H1 (cell line): ENCODE results near the gene CXCL1. TPM values are rescaled to one million over a fixed set of nuclear protein-coding genes. Genes with fewer than 3 reads are reported as not detected.

ENCODE experiments used
- CTCF ChIA-PET: fragments of 300-600 bp; sonication (Branson Sonifier 250); formaldehyde crosslinking; loops from one replicate; lab custom pipeline; 2021; ENCODE audit not compliant: partially characterized antibody; lab: Charles Lee
- POLR2A ChIA-PET: fragments of 300-600 bp; sonication (Branson Sonifier 250); formaldehyde crosslinking; loops from one replicate; lab custom pipeline; 2021; ENCODE audit warnings: inconsistent platforms; ENCODE audit not compliant: partially characterized antibody; lab: Charles Lee
- DNase-seq, 2 experiments: peaks; one replicate each; pipeline versions ENCODE4 v3.0.0 to v3.0.0-alpha.2; 2010 to 2022; ENCODE audit warnings: low spot score in 2 of 2, low read depth in 1 of 2, mixed read lengths in 1 of 2
- FAIRE-seq: peaks from 2 replicates; lab custom pipeline; 2011; peaks lifted over from hg19 to GRCh38; lab: Jason Lieb, UNC
- H2AFZ ChIP-seq: 2 replicates; pipeline ENCODE4 v1.8.1; 2012; ENCODE audit warnings: low read length, inconsistent platforms
- H2AK5ac ChIP-seq: 2 replicates; pipeline ENCODE4 v1.6.1; 2013; ENCODE audit warnings: low read depth, low read length
- H2BK120ac ChIP-seq: replicated peaks from 2 replicates; pipeline ENCODE3; 2013; ENCODE audit warnings: low read depth, low read length, inconsistent platforms
- H2BK12ac ChIP-seq: 2 replicates; pipeline ENCODE4 v1.6.1; 2013; ENCODE audit warnings: low read depth, low read length
- H2BK15ac ChIP-seq: 2 replicates; pipeline ENCODE4 v1.6.1; 2013; ENCODE audit warnings: low read length
- H2BK20ac ChIP-seq: 2 replicates; pipeline ENCODE4 v1.6.1; 2013; ENCODE audit warnings: low read length
- H2BK5ac ChIP-seq: 2 replicates; pipeline ENCODE4 v1.6.1; 2013; ENCODE audit warnings: low read depth, low read length
- H3K14ac ChIP-seq: 2 replicates; pipeline ENCODE4 v1.6.1; 2013; ENCODE audit warnings: inconsistent platforms; ENCODE audit not compliant: insufficient read length
- H3K18ac ChIP-seq: 2 replicates; pipeline ENCODE4 v1.6.1; 2013; ENCODE audit warnings: low read length; ENCODE audit errors: extremely low read depth
- H3K23ac ChIP-seq: 2 replicates; pipeline ENCODE4 v1.6.1; 2013; ENCODE audit warnings: inconsistent platforms; ENCODE audit not compliant: insufficient read length
- H3K23me2 ChIP-seq: 2 replicates; pipeline ENCODE4 v1.6.1; 2013; ENCODE audit warnings: low read depth, low read length
- H3K27ac ChIP-seq: 2 replicates; pipeline ENCODE4 v1.6.1; 2011; ENCODE audit warnings: low read depth, low read length, inconsistent platforms
- H3K27me3 ChIP-seq, 4 experiments: replicated peaks in 1 of 4; 1 replicate in 1 of 4; 2 replicates in 3 of 4; pipeline versions ENCODE4 v1.6.1 to v1.8.1; 2011 to 2013; ENCODE audit warnings: low read length in 3 of 4, mild to moderate bottlenecking in 3 of 4, inconsistent platforms in 2 of 4, mixed read lengths in 2 of 4, moderate library complexity in 1 of 4; ENCODE audit not compliant: control insufficient read depth in 3 of 4, insufficient read depth in 3 of 4; ENCODE audit errors: extremely low read depth in 1 of 4
- H3K36me3 ChIP-seq, 4 experiments: 2 replicates each; pipeline versions ENCODE4 v1.6.1 to v1.8.1; 2011 to 2013; ENCODE audit warnings: mild to moderate bottlenecking in 4 of 4, low read length in 3 of 4, moderate library complexity in 2 of 4, control low read depth in 1 of 4, inconsistent platforms in 1 of 4; ENCODE audit not compliant: insufficient read depth in 4 of 4, control insufficient read depth in 2 of 4
- H3K4ac ChIP-seq: replicated peaks from 2 replicates; pipeline ENCODE3; 2013; ENCODE audit warnings: low read length, low read depth, mixed read lengths, inconsistent platforms; ENCODE audit not compliant: insufficient read length
- H3K4me1 ChIP-seq, 4 experiments: replicated peaks in 1 of 4; 1 replicate in 1 of 4; 2 replicates in 3 of 4; pipeline versions ENCODE4 v1.6.1 to v1.8.1; 2011 to 2013; ENCODE audit warnings: low read length in 3 of 4, inconsistent platforms in 2 of 4, mixed read lengths in 1 of 4; ENCODE audit not compliant: insufficient read depth in 4 of 4, control insufficient read depth in 3 of 4
- H3K4me2 ChIP-seq, 2 experiments: 2 replicates each; pipeline versions ENCODE4 v1.6.1 to v1.8.1; 2011 to 2013; ENCODE audit warnings: low read depth in 2 of 2, low read length in 2 of 2, control low read depth in 1 of 2, inconsistent platforms in 1 of 2, mild to moderate bottlenecking in 1 of 2; ENCODE audit not compliant: insufficient read depth in 1 of 2
- H3K4me3 ChIP-seq, 4 experiments: fragments of 200-600, 300-600 bp in 1 of 4; sonication (generic), shearing (Covaris generic), sonication (Bioruptor Twin) in 1 of 4; 2 replicates each; pipeline versions ENCODE4 v1.5.1 to v1.8.1; 2011 to 2016; ENCODE audit warnings: low read length in 4 of 4, low read depth in 3 of 4, control low read depth in 2 of 4, inconsistent platforms in 2 of 4, mild to moderate bottlenecking in 2 of 4, mixed read lengths in 1 of 4, moderate library complexity in 1 of 4; ENCODE audit not compliant: insufficient read depth in 2 of 4; ENCODE audit errors: extremely low read depth in 1 of 4
- H3K56ac ChIP-seq: replicated peaks from 2 replicates; pipeline ENCODE3; 2013; ENCODE audit warnings: low read depth, mild to moderate bottlenecking, mixed read lengths, low read length, inconsistent platforms; ENCODE audit not compliant: insufficient read length
- H3K79me1 ChIP-seq: 2 replicates; pipeline ENCODE4 v1.6.1; 2013; ENCODE audit warnings: low read depth, low read length, control low read depth
- H3K79me2 ChIP-seq, 2 experiments: 2 replicates each; pipeline versions ENCODE4 v1.6.1 to v1.8.1; 2012 to 2013; ENCODE audit warnings: low read length in 2 of 2, mild to moderate bottlenecking in 2 of 2, inconsistent platforms in 1 of 2; ENCODE audit not compliant: insufficient read depth in 2 of 2, control insufficient read depth in 1 of 2
- H3K9ac ChIP-seq, 4 experiments: replicated peaks in 1 of 4; 1 replicate in 1 of 4; 2 replicates in 3 of 4; pipeline versions ENCODE4 v1.6.1 to v1.8.1; 2011 to 2013; ENCODE audit warnings: low read depth in 3 of 4, low read length in 3 of 4, control low read depth in 2 of 4, mild to moderate bottlenecking in 2 of 4, moderate library complexity in 2 of 4, inconsistent platforms in 1 of 4; ENCODE audit errors: extremely low read depth in 1 of 4
- H3K9me3 ChIP-seq, 2 experiments: 2 replicates each; pipeline versions ENCODE4 v1.6.1 to v1.8.1; 2012 to 2013; ENCODE audit warnings: mild to moderate bottlenecking in 2 of 2, moderate library complexity in 2 of 2, control low read depth in 1 of 2, inconsistent platforms in 1 of 2, low read depth in 1 of 2, low read length in 1 of 2, mixed read lengths in 1 of 2; ENCODE audit not compliant: insufficient read depth in 2 of 2
- H4K20me1 ChIP-seq, 2 experiments: replicated peaks in 1 of 2; 2 replicates each; pipeline versions ENCODE3 to v1.8.1; 2011 to 2013; ENCODE audit warnings: inconsistent platforms in 2 of 2, low read length in 2 of 2, mild to moderate bottlenecking in 1 of 2; ENCODE audit not compliant: insufficient read depth in 2 of 2, control insufficient read depth in 1 of 2
- H4K5ac ChIP-seq: 2 replicates; pipeline ENCODE4 v1.6.1; 2013; ENCODE audit warnings: low read length, low read depth, mixed read lengths, inconsistent platforms; ENCODE audit not compliant: insufficient read length
- H4K8ac ChIP-seq: 2 replicates; pipeline ENCODE4 v1.8.0; 2013; ENCODE audit warnings: mild to moderate bottlenecking, moderate library complexity, low read length, inconsistent platforms; ENCODE audit not compliant: insufficient read depth; ENCODE audit errors: extremely low read depth
- H4K91ac ChIP-seq: replicated peaks from 2 replicates; pipeline ENCODE3; 2013; ENCODE audit warnings: low read length, mixed read lengths, inconsistent platforms; ENCODE audit not compliant: insufficient read length
- POU5F1 ChIP-seq: IDR thresholded peaks from 2 replicates; pipeline ENCODE4 v1.6.1; 2011; ENCODE audit warnings: low read depth, mild to moderate bottlenecking, low read length, moderate library complexity
- WGBS, 2 experiments: shearing (Covaris generic) in 1 of 2; methylation state at CpG; one replicate each; pipeline versions ENCODE4 v1.1.6 to v1.1.7; 2013 to 2015; ENCODE audit warnings: low lambda C conversion rate in 2 of 2, mixed read lengths in 2 of 2, inconsistent platforms in 1 of 2, low coverage in 1 of 2, missing lambda C conversion rate in 1 of 2; ENCODE audit not compliant: insufficient replicate concordance in 2 of 2, insufficient coverage in 1 of 2, insufficient read length in 1 of 2; ENCODE audit errors: extremely low coverage in 1 of 2, missing lambda C conversion rate in 1 of 2; 5-methylcytosine and 5-hydroxymethylcytosine counted together
- polyA plus RNA-seq, 7 experiments: library from polyadenylated mRNA; depleted of rRNA in 3 of 7; stranded (reverse) in 5 of 7; unstranded in 2 of 7; fragments of >200 nt in 5 of 7; fragments of 200-250 nt in 2 of 7; gene quantifications; 1 replicate in 5 of 7; 2 replicates in 1 of 7; 4 replicates in 1 of 7; pipeline versions ENCODE4 v1.2.1 to v1.2.3, GENCODE V29; 2011 to 2013; ENCODE audit warnings: missing spikeins in 2 of 7, mixed read lengths in 2 of 7
- total RNA-seq: library from RNA; stranded (reverse); fragmentation: NEBNext Ultra II Directional; extraction: Animal tissue kit (Norgen Biotek cat#: 25700); gene quantifications from 2 replicates; pipeline ENCODE4 v1.2.1, GENCODE V29; 2021
- TF ChIP-seq, protein P1 (sequence below): IDR thresholded peaks from 2 replicates; pipeline ENCODE4 v1.6.1; 2011; ENCODE audit warnings: low read depth, mild to moderate bottlenecking, low read length; ENCODE audit not compliant: insufficient read depth

The CXCL1 gene
- total and polyA plus RNA-seq, 2 of the 8 experiments (the other 6 are each of a cell fraction or from before 2014, with no cell fraction given), result 0.77 to 0.80 TPM

DNA sequence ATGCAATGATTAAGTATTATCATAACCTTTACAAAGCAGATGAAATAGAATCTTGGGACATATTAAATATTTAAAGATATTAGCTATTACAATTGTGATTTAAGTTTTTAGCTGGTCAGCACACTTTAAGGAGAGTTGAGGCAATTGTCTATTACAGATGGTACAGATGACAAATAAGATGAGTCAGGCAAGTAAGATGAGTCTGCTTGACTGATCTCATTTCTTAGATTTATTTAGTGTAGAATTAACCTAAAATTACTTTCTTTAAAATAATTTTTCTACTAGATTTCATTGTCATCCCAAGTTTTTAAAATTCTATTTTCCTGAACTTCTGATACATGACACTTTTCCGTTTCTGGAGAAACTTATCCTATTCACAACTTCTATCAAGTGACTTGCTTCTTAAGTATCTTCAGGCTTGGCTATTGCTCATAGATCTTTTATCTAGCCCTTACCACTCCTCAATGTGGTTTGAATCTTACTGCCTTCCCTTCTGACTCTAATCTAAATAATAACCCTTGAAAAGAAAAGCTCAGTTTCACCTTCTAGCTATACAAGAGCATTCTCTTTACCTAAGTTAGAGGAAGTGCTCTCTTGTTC, 32.9 kb downstream of the CXCL1 start:
- ChIA-PET CTCF (interaction anchor here (0.6 to 1.2 kb wide), 8 partner anchors 17 to 874 kb away, joined by 3 read pairs; no protein-coding TSS in a partner anchor), POLR2A (no interaction called here)
- no peak overlapping the region for H3K14ac ChIP-seq
- H3K9me3 ChIP-seq, result no peaks in the 10 kb centered on the region
- H2BK5ac ChIP-seq, result no peak overlapping the region
- FAIRE-seq (no peak), DNase-seq (no peak)
- no peak overlapping the region for H4K5ac ChIP-seq
- H3K4me1 ChIP-seq, result no peaks in the 10 kb centered on the region
- no peak overlapping the region for H3K27ac ChIP-seq
- no peak overlapping the region for H3K4ac ChIP-seq
- H2BK20ac ChIP-seq, result no peak overlapping the region
- H3K36me3 ChIP-seq, result no peaks in the 10 kb centered on the region
- no peak overlapping the region for H3K9ac ChIP-seq
- H3K18ac ChIP-seq, result no peak overlapping the region
- H3K56ac ChIP-seq, result no peak overlapping the region
- no peak overlapping the region for H3K4me2 ChIP-seq
- H3K79me1 ChIP-seq, result no peaks in the 10 kb centered on the region
- H4K8ac ChIP-seq, result no peak overlapping the region
- no peak overlapping the region for H2BK15ac ChIP-seq
- no peak overlapping the region for H3K23ac ChIP-seq
- H3K79me2 ChIP-seq, result no peaks in the 10 kb centered on the region
- TF ChIP-seq POU5F1, result no peak
- TF ChIP-seq, protein P1, sequence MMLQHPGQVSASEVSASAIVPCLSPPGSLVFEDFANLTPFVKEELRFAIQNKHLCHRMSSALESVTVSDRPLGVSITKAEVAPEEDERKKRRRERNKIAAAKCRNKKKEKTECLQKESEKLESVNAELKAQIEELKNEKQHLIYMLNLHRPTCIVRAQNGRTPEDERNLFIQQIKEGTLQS, result no peak
- TF ChIP-seq, all 59 proteins: peak for 0
- 94% methylated on average over 1 of the region's 1 CpG; no CpG with 5 or more reads in 1 of the 2 experiments for WGBS, 2 experiments
- Histone ChIP-seq H3K27me3 (no peaks in the 10 kb centered on the region; a peak in 1 of 7 replicates), H2AFZ (0 out of 2 replicates have a peak overlapping the region, but pooled peaks have one; percentile 2), H3K23me2 (no peaks in the 10 kb centered on the region), H2AK5ac (no peak overlapping the region), H4K20me1 (no peaks in the 10 kb centered on the region), H2BK12ac (no peak overlapping the region), H2BK120ac (no peak overlapping the region), H4K91ac (no peak overlapping the region), H3K4me3 (no peak overlapping the region)
